Astrocyte of the spinal cord (primary cell): ENCODE data around the gene MANEAL.

Experiments used
- DNase-seq: peaks from one replicate; pipeline ENCODE4 v3.0.0; 2011; ENCODE audit warnings: low read depth, low spot score
- H3K4me3 ChIP-seq: 2 replicates; pipeline ENCODE4 v1.5.1; 2011; ENCODE audit warnings: low read depth, mild to moderate bottlenecking, low read length, moderate library complexity
- CTCF ChIP-seq: IDR thresholded peaks from 2 replicates; pipeline ENCODE4 v1.5.1; 2012; ENCODE audit warnings: low read depth, mild to moderate bottlenecking, low read length, inconsistent platforms
- in situ Hi-C: cut with HindIII; loops from 2 replicates; pipeline ENCODE4 v1.10.0; 2017; ENCODE audit warnings: low sequenced_read_pairs

The MANEAL gene

DNA sequence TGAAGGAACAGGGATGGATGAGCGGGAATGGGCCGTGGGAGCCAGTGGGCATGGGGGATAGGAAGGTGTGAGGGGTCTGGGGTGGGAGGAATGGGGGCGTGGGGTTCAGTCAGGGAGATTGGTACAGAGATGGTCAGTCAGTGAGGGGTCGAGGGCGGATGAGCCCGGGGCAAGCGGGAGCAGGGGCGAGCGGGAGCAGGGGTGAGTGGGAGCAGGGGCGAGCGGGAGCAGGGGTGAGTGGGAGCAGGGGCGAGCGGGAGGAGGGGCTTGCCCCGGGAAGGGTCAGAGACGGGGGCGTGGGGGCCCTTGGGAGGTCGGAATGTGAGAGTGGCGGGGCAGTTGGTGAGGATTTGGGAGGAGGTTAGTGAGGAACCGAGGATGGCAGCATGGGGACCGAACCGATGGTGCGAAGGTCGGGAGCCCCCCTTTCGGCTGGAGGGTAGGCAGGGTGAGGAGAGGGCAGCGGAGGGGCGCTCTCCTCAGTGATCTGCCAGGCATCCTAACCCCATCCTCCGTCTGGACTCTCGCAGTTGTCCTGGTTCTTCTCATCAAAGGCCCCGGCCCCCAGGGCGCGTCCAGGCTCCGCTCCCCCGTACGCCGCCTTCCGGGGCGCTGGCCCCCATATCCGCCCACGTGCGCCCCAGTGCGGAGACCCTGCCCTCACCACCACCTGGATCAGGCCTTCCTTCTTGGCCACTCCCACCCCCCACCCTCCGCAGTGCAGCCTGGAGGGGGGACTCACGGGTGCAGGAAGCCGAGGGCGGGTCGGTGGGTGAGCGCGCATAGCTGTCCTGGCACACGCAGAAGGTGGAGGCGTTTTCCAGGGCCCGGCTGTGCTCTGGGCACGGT is 40.0 kb upstream of the MANEAL start:
- no peak for DNase-seq
- no peak for TF ChIP-seq CTCF
- no peak overlapping the region for H3K4me3 ChIP-seq
- in situ Hi-C loops = no loop called here

- no peak overlapping the region for H3K4me3 ChIP-seq
- in situ Hi-C loops = no loop called here
- no peak for TF ChIP-seq CTCF
- DNase-seq = no peak
Measured at GRCh38 chr1:37755290-37755689, 38.4 kb upstream of the MANEAL start.

DNA sequence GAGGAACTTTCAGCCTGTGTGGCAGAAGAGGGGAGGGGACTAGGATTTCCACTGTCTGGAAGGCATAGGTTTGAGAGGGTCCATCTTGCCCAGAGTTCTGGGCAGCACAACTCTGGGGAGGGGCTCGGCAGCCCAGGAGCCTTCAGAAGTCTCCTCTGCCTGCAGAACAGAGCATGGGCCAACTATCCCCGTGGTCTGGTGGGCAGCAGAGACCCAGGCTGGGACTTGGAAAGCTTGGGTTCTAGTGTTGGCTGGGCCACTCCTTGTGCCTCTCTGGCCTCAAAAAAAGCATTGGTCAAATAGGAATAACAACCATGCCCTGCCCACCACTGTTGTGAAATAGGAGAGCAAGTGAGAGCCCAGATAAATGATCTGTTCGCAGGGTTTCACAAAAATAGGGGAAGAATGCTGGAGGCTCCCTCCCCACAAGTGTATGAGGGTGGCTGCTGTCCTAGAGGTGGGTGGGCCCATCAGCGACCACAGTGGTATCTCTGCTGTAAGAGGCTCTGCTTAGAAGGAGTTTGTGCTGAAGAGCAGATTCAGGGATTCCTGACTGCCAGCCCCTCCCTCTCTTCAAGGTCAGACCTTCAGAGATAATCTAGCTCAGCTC is 37.6 kb upstream of the MANEAL start:
- in situ Hi-C loops = no loop called here

GRCh38 chr1:37759451-37759850 is 34.2 kb upstream of the MANEAL start:
- H3K4me3 ChIP-seq = no peak overlapping the region
- DNase-seq = no peak
- TF ChIP-seq CTCF = no peak
- in situ Hi-C loops = no loop called here

More for the DNA sequence above, 37.6 kb upstream of the MANEAL start:
- no peak for TF ChIP-seq CTCF
- H3K4me3 ChIP-seq = no peak overlapping the region
- no peak for DNase-seq

- no peak overlapping the region for H3K4me3 ChIP-seq
- DNase-seq = no peak
- in situ Hi-C loops = no loop called here
- TF ChIP-seq CTCF = no peak
Measured at GRCh38 chr1:37761416-37762095, 32.1 kb upstream of the MANEAL start.

DNA sequence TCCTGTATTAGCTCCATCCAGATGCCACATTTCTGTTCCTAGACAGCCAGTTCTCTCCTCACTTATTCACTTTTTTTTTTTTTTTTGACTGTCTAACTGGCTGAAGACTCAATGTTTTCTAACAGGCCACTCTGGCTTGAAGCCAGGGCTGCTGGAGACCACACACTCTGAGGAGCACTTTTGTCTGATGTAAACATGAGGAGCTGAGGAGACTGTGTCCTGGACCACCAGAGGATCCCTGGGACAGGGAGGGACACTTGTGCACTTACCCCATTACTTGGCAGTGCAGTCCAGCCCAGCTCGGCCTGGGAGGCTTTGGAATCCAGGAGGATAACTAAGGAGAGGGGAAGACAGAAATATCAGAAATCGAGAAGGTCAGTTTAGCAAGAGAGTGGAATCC is 31.1 kb upstream of the MANEAL start:
- H3K4me3 ChIP-seq = no peak overlapping the region
- no peak for TF ChIP-seq CTCF
- in situ Hi-C loops = no loop called here
- no peak for DNase-seq
